CD4-positive, alpha-beta T cell treated with Interleukin-15 for 4 hours (primary cell): Measurements from ENCODE around the gene ANKRD10.
A peak's percentile ranks its signal among the peaks of the same experiment; 100 is the strongest.

ENCODE experiments used
- DNase-seq: peaks from one replicate; pipeline ENCODE4 v3.0.0-alpha.2; 2020; ENCODE audit warnings: low spot score

Gene ANKRD10

GRCh38 chr13:110914331-110915056 is 375 bp downstream of the ANKRD10 start:
- DNase-seq = peak; percentile 67

GRCh38 chr13:110914081-110914330 is 863 bp downstream of the ANKRD10 start:
- no peak for DNase-seq

GRCh38 chr13:110913322-110914080 is 1.4 kb downstream of the ANKRD10 start:
- DNase-seq = peak; percentile 11

GRCh38 chr13:110912651-110913051 is 2.2 kb downstream of the ANKRD10 start:
- DNase-seq = no peak

- DNase-seq = no peak
Measured at GRCh38 chr13:110911880-110912279, 3.0 kb downstream of the ANKRD10 start.

- DNase-seq = no peak
Measured at GRCh38 chr13:110910013-110910890, 4.6 kb downstream of the ANKRD10 start.

- DNase-seq = no peak
Measured at GRCh38 chr13:110907951-110908898, 6.6 kb downstream of the ANKRD10 start.

GRCh38 chr13:110907301-110907700 is 7.6 kb downstream of the ANKRD10 start:
- no peak for DNase-seq

- DNase-seq = no peak
Measured at GRCh38 chr13:110904748-110905147, 10.1 kb downstream of the ANKRD10 start.

- no peak for DNase-seq
Measured at GRCh38 chr13:110902370-110902769, 12.5 kb downstream of the ANKRD10 start.

- DNase-seq = no peak
Measured at GRCh38 chr13:110897521-110897920, 17.3 kb downstream of the ANKRD10 start.

- no peak for DNase-seq
Measured at GRCh38 chr13:110897014-110897413, 17.9 kb downstream of the ANKRD10 start.

GRCh38 chr13:110894086-110894485 is 20.8 kb downstream of the ANKRD10 start:
- DNase-seq = no peak

- no peak for DNase-seq
Measured at GRCh38 chr13:110893571-110893970, 21.3 kb downstream of the ANKRD10 start.

GRCh38 chr13:110890279-110891165 is 24.3 kb downstream of the ANKRD10 start:
- no peak for DNase-seq

GRCh38 chr13:110888390-110888789 is 26.5 kb downstream of the ANKRD10 start:
- no peak for DNase-seq

GRCh38 chr13:110887597-110888333 is 27.1 kb downstream of the ANKRD10 start:
- no peak for DNase-seq

- no peak for DNase-seq
Measured at GRCh38 chr13:110886870-110887596, 27.8 kb downstream of the ANKRD10 start.
